ENCODE measurements around the gene EGFLAM. TPM values are rescaled to one million over a fixed set of nuclear protein-coding genes. Genes with fewer than 3 reads are reported as not detected.

EGFLAM gene
- total RNA-seq, 1 donor from 2014 or later = 7.0 TPM

DNA sequence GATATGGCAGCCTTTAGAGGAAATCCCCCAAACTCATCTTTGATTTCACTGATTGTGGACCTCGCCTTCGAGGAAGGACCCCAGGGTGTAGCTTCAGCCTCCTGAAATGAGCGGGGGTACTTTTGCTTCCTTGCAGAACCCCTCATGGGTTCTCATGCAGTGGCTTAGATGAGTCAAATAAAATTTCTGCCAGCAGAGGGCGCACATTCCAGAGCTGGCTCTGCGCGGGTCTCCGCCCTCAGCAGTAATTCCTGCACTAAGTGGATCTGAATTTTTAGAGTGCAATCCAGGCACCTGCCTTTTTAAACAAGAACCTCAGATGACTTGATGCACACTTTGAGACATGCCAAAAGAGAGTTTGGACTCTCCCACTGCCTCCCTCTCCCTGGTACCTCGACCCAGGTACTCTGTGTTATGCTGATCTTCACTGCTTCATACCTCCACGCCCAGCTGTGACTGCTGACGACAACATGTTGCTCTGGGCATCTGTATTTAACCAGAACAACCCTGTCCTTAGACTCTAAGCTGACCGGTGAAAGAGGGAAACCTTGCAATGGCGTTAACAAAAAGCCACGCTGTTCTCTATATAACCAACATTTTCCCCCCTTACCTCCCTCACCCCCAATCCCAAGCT, 7.3 kb downstream of the EGFLAM start:
- DNase-seq (ENCODE audit: low read depth) = peak; percentile 36

DNA sequence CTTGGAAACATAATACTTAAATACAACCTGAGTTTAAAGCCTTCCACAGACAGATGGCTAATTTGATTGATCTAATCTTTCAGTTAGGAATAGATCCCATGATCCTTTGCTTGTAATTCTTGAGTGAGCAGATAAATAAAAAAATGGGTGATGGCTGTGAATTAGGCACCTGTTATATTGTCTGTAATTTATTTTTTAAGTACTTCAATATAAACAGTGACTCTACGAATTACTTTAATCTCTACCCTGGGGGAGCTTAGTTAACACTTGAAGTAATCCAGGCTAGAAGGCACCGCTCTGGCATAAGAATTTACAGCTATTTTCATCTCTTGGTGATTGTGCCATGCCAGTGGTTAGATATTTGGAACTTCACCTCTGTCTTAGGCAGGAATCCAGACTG, 9.0 kb downstream of the EGFLAM start:
- DNase-seq (ENCODE audit: low read depth) = no peak

DNA sequence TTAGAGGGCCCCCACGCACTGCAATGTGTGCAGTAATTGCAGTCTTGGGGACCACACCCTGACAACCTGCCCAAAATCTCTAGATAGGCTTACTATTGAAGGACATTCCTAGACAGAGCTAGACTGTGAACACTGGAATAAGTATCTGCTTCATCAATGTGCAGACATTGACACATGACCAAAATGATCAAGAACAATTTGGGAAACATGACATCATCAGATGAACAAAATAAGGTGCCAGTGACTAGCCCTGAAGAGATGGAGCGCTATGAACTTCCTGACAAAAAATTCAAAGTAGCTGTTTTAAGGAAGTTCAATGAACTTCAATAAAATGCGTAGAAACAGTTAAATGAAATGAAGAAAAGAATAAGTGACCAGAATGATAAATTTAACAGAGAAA, 15.3 kb downstream of the EGFLAM start:
- DNase-seq (ENCODE audit: low read depth) = no peak

DNA sequence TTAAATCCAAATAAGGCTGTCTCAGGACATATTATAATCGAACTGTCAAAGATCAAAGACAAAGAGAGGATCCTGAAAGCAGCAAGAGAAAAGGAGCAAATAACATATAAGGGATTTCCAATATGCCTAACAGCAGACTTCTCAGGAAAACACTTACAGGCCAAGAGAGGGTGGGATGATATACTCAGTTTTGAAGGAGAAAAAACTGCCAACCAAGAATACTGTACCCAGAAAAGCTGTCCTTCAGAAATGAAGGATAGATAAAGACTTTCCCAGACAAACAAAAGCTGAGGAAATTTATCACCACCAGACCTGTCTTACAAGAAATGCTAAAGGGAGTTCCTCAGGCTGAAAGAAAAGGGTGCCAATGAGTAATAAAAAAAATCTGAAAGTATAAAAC, 16.0 kb downstream of the EGFLAM start:
- DNase-seq (ENCODE audit: low read depth) = no peak

DNA sequence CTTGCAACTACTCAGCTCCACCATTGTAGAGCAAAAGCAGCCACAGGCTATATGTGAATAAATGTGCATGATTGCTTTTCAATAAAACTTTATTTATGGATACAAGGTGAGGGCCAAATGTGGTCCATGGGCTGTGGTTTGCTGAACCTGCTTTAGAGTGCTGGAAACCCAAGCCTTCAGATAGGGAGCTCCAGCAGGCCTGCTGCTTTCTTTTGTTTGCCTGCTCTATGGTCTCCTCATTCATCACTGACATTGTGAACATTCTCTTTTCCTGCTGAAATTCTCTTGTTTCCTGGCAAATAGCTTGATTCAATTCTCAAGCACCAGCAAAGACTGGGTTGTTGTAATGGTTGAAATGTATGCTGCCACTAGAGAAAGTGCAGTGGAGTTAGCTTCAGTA, 26.0 kb downstream of the EGFLAM start:
- no peak for DNase-seq (ENCODE audit: low read depth)

DNA sequence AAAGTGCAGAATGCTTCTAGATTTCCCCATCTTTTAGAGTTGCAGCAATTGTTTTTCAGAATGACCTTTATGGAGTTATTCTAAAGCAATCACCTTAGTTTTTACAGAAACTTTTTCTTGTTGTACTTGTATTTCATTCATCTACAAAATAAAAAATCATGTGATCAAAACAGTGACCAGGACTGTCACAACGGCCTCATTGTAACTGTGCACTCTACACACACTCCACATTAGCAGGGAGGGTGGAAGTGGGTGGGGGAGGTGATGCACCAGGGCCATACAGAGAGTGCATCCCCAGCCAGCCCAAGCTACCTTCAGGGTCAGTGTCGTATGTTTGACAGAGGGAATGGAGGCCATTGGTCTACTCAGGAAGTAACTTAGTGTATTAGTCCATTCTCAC, 26.9 kb downstream of the EGFLAM start:
- no peak for DNase-seq (ENCODE audit: low read depth)

DNA sequence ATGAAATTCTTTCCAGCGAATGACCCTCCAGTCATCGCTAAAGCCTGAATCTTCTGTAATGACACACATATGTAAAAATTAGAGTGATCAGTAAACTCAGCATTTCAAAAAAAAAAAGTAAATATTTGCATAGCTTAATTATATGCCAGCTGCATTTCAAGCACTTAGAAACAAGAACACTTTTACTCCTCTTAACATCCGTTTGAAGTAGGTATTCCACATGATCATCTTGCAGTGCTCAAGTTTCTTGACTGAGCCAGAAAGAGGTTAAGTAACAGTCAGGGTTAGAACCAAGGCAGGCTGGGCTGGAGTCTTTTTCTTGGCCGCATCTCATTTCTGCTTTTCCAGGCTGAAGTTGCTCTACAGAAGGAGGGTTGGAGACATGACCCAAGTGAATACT, 27.6 kb downstream of the EGFLAM start:
- DNase-seq (ENCODE audit: low read depth) = no peak

DNA sequence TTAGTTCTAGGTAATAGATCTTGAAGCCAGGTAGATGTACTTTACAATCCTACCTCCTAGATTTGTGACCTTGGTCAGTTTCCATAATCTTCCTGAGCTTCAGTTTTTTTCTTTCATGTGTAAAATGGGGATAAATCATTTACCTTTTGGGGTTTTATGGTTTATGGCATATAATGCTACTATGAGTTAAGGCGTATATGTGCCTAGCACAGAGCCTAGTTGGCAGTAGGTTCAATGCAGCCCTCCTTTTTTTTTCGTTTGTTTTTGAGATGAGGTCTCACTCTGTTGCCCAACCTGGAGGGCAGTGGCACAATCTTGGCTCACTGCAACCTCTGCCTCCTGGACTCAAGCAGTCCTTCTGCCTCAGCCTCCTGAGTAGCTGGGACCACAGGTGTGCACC, 28.8 kb downstream of the EGFLAM start:
- DNase-seq (ENCODE audit: low read depth) = no peak

DNA sequence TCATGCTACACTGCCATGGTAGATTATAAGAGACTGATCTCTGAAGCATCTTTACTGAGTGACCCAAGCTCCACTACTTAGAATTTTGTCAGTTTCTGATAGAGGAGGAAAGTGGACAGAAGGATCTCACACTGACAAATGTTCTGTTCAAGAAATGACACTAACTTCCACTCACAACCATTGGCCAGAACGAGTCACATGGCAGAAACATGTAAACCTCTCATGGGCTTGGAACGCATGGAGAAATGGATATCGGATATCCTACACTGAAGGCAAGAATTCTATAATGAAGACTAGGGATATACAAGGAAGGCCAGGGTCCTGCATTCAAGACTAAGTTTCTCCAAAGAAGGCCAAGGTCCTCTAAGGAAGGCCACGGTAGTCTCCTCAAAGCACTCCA, 31.1 kb downstream of the EGFLAM start:
- no peak for DNase-seq (ENCODE audit: low read depth)

DNA sequence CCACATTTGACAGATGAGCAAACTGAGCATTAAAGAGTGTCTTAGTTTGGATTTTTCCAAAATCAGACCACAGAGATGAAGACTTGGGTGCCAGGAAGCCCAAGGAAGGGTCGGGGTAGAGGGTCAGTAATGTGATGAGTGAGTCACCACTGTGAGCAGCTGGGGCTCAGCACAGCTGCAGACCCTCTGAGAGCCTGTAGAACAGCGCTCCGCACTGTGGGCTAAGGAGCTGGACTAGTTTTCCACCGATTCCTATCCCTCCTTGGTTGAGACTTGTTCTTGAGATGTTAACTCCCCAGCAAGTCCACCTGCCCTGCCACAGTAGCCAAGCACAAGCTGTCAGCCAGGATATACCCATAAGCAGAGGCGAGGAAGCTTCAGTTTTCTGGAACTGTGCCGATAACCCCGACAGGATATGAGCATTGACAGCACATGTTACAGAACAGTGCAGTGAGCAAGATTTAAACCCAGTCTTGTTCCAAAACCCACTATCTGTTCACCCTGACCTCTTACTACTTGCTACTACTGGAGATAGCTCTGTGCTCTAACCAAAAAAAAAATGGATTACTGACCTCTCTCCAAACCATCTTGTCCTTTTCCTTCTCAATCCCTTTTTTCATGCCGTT, 31.8 kb downstream of the EGFLAM start:
- no peak for DNase-seq (ENCODE audit: low read depth)

DNA sequence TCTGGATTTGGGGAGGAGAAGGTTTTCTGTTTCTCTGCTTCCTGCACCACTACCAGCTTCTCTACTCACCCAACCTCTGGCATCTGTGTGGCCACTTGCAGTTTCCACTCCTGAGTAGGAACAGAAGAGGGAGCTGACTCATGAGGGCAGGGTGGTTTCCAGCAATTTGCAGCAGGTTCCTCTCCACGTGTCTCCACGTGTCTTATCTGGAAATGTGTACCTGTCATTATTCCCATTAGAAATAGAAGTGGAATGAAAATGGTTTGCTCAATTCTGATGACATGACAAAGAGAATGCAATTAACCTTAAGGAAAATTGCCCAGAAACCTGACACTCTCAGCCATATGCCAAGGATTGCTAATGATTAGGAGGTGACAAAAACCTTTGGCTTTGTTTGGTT, 33.0 kb downstream of the EGFLAM start:
- DNase-seq (ENCODE audit: low read depth) = peak; percentile 3

DNA sequence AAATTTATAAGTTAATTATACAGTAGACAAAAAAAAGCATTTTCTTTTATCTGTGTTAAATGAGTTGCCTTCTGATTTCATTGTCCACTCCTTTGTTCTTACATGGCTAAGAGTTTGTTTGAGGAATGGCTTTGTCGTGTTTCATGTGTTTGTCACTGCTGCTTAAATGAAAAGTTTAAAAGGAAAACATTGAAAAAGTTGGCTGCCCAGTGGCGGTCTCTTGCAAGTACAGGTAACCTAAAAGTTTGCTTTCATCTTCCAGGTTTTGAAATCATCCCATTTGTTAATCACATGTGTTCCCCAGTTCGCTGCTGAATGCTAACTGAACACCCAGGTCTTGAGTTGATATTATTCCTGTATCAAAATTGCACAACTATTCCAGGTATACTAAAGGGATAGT, 33.9 kb downstream of the EGFLAM start:
- no peak for DNase-seq (ENCODE audit: low read depth)

DNA sequence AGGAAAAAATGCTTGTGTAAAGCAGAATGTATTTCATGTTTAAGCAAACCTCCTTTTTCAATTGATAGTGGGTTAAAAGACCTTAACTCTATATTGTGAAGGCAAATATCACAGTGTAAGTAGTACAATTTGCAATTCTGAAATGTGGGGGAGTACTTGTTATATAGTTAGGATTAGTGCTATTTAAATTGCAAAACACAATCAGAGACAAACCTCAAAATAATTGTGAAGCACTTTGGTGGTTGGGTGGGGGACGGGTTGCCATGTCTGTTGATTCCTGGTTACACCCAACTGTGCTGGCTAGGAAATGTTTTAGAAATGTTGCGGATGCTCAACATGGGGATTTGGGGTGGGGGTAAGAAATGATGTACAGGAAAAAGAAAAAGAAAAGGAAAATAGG, 37.4 kb downstream of the EGFLAM start:
- no peak for DNase-seq (ENCODE audit: low read depth)

DNA sequence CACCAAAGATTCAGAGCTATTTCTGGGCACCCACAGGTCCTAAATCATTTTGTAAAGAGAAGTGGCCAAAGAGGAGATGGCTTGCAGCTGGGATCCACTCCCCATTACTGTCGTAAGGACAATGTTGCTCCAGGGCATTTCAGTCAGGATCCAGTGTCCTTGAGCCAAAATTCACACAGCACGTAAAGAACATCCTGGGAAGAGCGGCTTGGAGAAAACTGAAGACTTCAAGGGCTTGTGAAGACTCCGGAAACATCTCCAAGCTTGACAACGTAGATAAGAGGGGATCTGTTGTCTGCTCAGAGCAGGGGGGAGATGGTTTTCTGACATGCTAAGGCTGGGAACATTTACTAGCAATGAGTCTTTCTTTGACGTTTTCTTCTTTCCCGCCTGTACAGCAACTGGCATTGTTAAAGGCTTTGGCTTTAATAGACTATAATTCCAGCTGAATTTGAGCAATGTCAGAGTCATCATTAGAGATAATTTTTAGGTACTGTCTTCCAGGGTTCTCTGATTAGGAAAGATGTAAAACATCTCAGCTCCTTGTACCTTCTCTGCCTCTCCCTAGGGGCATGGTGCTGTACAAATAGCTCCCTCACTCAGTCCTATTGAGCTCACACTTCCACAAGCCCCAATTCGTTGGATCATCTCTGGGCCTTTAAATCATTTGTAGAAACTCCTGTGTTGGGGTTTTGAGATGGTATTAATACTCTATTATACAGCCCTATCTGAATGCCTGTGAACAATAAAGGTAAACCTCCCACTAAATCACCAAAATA, 39.7 kb downstream of the EGFLAM start:
- DNase-seq (ENCODE audit: low read depth) = no peak

DNA sequence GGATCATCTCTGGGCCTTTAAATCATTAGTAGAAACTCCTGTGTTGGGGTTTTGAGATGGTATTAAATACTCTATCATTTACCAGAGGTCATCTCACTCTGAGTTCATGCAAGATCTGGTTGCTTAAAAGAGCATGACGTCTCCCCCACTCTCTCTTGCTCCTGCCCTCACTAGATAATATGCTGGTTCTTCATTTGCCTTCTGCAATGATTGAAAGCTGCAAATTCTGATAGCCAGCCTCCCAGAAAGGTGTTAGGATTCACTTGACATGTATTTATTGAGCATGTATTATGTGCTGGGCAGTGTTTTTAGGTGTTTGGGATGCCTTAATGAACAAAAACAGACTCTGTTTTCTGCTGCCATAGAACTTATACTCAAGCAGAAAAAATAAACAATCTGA, 41.2 kb downstream of the EGFLAM start:
- DNase-seq (ENCODE audit: low read depth) = no peak

DNA sequence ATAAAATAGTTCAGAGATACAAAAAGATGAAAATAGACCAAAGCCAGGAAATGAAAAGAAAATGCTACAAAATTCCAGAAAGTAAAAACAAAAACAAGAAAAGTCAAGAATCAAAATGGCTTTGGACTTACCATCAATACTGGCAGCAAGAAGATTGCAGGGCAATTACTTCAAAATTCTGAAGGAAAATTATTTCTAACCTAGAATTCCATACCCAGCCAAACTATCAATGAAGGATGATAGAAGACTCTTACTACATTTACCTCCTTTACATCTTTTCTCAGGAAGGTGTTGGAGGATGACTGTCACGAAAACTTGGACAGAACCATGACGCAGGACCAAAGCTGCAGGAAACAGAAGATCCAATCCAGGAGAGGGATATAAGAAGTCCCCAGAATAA, 46.8 kb downstream of the EGFLAM start:
- DNase-seq (ENCODE audit: low read depth) = no peak

DNA sequence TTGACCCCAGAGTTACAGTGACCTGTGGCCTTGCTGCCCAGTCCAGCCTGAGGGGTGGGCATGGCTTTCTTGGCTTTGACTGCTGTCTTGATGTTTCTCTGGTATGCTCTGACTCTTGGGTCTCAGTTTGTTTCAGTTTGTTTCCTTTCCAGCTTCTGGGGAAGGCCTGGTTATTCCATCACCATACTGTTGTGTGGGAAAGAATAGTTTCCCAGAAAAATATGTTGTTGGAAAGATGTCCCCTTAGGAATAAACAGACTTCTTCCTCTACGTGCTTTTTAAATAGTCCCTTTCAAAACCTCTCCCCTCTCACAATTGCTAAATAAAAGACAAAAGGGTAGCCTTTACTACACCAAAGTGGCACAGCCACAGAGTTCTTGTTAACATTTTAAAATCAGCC, 49.5 kb downstream of the EGFLAM start:
- no peak for DNase-seq (ENCODE audit: low read depth)

DNA sequence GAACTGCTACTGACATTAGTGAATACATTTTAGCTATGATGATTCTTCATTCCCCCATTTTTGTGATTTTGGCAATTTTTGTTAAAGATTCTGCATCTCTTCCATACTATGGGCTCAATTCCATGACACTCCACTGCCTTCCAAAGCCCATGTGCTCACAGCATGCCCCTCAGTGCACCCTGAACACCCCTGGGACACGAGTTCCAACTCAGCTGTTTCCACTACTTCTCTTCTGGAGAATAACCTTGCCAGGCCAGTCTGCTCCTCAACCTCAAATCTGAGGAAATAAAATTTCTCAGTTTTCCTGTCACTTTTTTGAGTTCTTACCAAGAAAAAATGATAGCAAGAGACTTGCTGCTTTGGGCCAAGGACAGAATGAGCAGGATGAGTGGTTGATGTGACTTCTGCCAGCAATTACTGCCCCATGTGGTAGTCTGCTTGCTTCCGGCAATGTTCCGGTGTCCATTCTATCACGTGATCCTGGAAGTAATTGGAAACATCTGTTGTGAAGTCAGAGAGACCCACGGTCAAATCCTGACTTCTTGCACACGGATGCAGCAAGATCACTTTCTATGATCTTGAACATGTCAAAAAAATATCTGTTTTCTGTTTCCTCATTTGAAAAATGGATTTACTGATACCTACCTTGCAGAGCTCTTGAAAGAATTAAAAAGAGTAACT, 58.3 kb downstream of the EGFLAM start:
- no peak for DNase-seq (ENCODE audit: low read depth)

DNA sequence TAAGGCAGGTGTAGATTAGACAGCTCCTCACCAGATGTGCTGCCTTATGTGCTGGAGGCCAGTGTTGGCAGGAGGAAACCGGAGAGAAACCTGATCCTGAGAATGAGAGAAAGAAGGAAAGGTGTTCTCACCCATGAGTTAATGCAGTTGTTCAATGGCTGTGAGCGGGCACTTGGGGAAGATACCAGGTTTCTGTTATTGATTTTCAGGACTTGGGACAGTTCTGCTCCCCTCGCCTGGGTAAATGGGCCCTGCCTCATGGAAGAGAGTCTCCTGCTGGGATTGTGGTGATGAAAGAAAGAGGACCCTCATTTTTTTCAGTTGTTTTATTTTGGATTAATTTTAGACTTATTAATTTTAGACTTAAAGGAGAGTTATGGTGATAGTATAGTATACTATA, 59.5 kb downstream of the EGFLAM start:
- DNase-seq (ENCODE audit: low read depth) = no peak

DNA sequence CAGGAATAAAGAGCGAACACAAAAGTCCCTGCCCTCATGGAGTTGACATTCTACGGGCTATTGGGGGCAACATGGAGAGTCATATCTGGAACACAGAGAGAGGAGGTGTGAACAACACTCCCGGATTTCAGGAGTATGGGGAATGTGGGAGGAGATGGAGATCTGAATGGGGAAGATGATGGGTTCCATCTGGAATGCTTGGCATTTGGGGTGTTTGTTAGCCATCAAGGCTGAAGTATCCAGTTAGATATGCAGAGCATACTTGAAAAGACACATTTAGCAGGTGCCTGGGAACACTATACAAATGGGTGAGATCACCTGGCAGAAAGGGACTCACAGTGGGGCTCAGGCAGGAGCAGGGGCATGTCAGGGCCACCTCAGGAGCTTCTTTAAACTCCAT, 61.1 kb downstream of the EGFLAM start:
- DNase-seq (ENCODE audit: low read depth) = no peak

DNA sequence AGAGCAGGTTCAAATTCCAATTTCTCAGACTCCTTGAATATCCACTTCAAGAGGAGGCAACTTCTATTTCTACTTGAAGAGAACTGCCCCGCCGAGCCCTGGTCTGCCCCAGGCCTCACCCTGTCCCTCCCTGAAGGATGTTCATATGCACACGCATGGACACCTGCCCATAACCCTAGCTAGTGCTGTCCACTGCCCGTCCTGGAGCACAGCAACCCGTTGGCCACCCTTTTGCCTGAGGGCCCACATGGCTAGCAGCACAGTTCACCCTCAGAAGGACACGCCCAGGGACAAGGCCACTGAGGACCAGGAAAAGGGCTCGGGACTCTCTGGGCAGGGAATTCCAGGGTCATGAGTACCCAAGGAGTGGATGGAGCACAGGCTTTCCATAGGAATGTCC, 63.6 kb downstream of the EGFLAM start:
- DNase-seq (ENCODE audit: low read depth) = no peak

DNA sequence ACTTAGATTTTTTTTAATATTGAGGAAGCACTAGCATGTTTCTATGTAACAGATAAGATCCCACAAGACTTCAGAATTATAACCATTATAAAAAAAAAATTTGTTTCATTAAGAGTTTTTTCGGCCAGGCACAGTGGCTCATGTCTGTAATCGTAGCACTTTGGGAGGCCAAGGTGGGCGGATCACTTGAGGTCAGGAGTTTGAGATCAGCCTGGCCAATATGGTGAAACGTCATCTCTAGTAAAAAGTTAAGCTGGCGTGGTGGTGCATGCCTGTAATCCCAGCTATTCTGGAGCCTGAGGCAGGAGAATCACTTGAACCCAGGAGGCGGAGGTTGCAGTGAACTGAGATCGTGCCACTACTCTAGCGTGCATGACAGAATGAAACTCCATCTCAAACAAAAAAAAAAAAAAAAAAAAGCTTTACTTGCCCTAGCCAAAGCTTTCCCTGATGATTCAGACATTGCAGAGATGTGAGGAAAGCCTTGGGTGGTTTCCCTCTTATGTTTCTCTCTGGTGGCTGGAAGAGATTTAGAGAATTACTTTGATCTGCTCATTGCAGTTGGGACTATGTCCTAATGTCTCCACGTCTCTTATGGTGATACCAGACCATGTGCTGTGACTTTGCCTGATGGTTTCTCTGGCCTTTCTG, 65.4 kb downstream of the EGFLAM start:
- DNase-seq (ENCODE audit: low read depth) = peak; percentile 79
